Activated CD8-positive, alpha-beta T cell treated with anti-CD3 and anti-CD28 coated beads for 36 hours (primary cell): Measurements from ENCODE around the gene PSPH. TPM values are rescaled to one million over a fixed set of nuclear protein-coding genes. Genes with fewer than 3 reads are reported as not detected.

Experiments used
- ATAC-seq: fragments of 200-7000 bp; cut with Tn5 transposase; one replicate; pipeline ENCODE4 v1.10.0; 2021; ENCODE audit warnings: mild to moderate bottlenecking, moderate library complexity
- CTCF ChIA-PET: fragments of 350-600 bp; sonication (Branson Sonifier 250); formaldehyde crosslinking; loops from one replicate; lab custom pipeline; 2021; ENCODE audit warnings: antibody characterized with exemption; lab: Charles Lee
- POLR2A ChIA-PET: fragments of 350-600 bp; sonication (Branson Sonifier 250); formaldehyde crosslinking; loops from one replicate; lab custom pipeline; 2021; ENCODE audit warnings: antibody characterized with exemption; lab: Charles Lee
- DNase-seq: peaks from one replicate; pipeline ENCODE4 v3.0.0-alpha.2; 2020
- H3K27ac Mint-ChIP-seq: one replicate; pipeline ENCODE4 v1.8.0; 2021; ENCODE audit warnings: mild to moderate bottlenecking, mixed read lengths
- H3K27me3 Mint-ChIP-seq: one replicate; pipeline ENCODE4 v1.8.0; 2021; ENCODE audit warnings: mixed read lengths
- H3K36me3 Mint-ChIP-seq: one replicate; pipeline ENCODE4 v1.8.0; 2021; ENCODE audit warnings: low read depth, mixed read lengths
- H3K4me1 Mint-ChIP-seq: one replicate; pipeline ENCODE4 v1.8.0; 2021; ENCODE audit warnings: low read depth, mixed read lengths
- H3K4me3 Mint-ChIP-seq: one replicate; pipeline ENCODE4 v1.8.0; 2021; ENCODE audit warnings: mild to moderate bottlenecking, moderate library complexity, mixed read lengths
- H3K9me3 Mint-ChIP-seq: one replicate; pipeline ENCODE4 v1.8.0; 2021; ENCODE audit warnings: mixed read lengths
- CTCF ChIP-seq: fragments of 200-600 bp; IDR thresholded peaks from one replicate; pipeline ENCODE4 v1.8.0; 2022; ENCODE audit warnings: antibody characterized with exemption, mild to moderate bottlenecking
- intact Hi-C: fragments of 100-400 bp; cut with micrococcal nuclease; formaldehyde crosslinking; loops from one replicate; pipeline ENCODE4 v1.10.0; 2022
- total RNA-seq, 2 experiments: library from RNA; stranded (reverse); gene quantifications; one replicate each; pipeline ENCODE4 v1.2.3, GENCODE V29; 2021

Gene PSPH
- total RNA-seq, 2 experiments from 2014 or later = 31.2 to 33.8 TPM

- ChIA-PET CTCF (interaction anchor here (0.9 to 1.0 kb wide), 2 partner anchors 19 to 91 kb away, joined by 3 to 4 read pairs; partner anchors contain the start of gene NIPSNAP2), POLR2A (no interaction called here)
- H3K4me3 Mint-ChIP-seq = no peak overlapping the region
- H3K27ac Mint-ChIP-seq = no peak overlapping the region
- H3K9me3 Mint-ChIP-seq = no peaks in the 10 kb centered on the region
- DNase-seq (no peak), ATAC-seq (no peak)
- TF ChIP-seq CTCF = no peak
- no peaks in the 10 kb centered on the region for H3K27me3 Mint-ChIP-seq
- intact Hi-C loops = no loop called here
- peaks cover 32% of the 10 kb centered on the region for H3K36me3 Mint-ChIP-seq
- no peaks in the 10 kb centered on the region for H3K4me1 Mint-ChIP-seq
Measured at GRCh38 chr7:55983537-55983936, 67.7 kb downstream of the PSPH start.

DNA sequence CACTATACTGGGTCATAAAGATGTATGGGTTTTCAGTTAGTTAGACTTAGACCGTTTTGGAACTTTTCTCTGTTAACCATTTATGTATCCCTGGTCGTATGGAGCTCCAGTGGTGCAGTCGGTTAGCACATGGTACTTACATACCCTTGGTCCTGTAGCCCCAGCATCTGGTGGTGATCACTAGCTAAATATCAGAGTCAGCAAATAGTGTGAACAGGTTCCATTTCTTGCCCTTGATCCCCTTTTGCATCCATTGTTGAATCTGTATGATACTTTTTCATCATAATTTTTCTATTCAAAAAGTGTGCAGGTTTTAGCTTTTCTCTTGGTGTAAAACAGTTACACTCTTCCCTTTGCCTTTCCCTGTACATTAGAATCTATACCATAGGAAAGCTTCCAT is 71.0 kb downstream of the PSPH start:
- no peak for DNase-seq
- Mint-ChIP-seq H3K9me3 (no peaks in the 10 kb centered on the region), H3K36me3 (peaks cover 28% of the 10 kb centered on the region), H3K27ac (no peak overlapping the region), H3K4me1 (peaks cover 4% of the 10 kb centered on the region), H3K4me3 (no peak overlapping the region), H3K27me3 (no peaks in the 10 kb centered on the region)
- no peak for TF ChIP-seq CTCF
- ChIA-PET CTCF (interaction anchor here (0.9 to 1.6 kb wide), 2 partner anchors 16 to 339 kb away, joined by 4 read pairs; no protein-coding TSS in a partner anchor), POLR2A (interaction anchor here (0.6 to 0.8 kb wide), 2 partner anchors 9 to 474 kb away, joined by 3 to 4 read pairs; no protein-coding TSS in a partner anchor)
- intact Hi-C loops = no loop called here
- ATAC-seq = no peak

DNA sequence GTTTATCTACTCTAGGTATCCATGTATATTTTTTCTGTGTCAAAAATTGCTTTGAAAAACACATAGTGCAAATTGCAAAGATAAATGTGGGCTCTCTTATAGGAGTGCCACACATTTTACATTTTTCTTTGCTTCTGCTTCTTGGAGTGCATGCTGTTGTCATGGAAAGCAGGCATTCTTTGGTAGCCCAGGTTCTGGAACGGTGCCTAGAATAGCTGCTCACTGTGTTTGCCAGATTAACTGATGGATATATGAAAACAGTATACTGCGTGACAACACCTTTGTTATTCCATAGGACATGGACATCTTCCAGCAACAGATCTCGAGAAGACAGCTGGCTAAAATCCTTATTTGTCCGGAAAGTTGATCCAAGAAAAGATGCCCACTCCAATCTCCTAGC is 73.4 kb downstream of the PSPH start:
- Mint-ChIP-seq H3K9me3 (no peaks in the 10 kb centered on the region), H3K4me3 (no peak overlapping the region), H3K36me3 (peaks cover 26% of the 10 kb centered on the region), H3K27ac (no peak overlapping the region), H3K4me1 (peaks cover 8% of the 10 kb centered on the region), H3K27me3 (no peaks in the 10 kb centered on the region)
- DNase-seq = no peak
- ChIA-PET CTCF (interaction anchor here (0.9 to 1.5 kb wide), 3 partner anchors 11 to 336 kb away, joined by 3 to 5 read pairs (median 4); no protein-coding TSS in a partner anchor), POLR2A (no interaction called here)
- no peak for TF ChIP-seq CTCF
- intact Hi-C loops = no loop called here
- ATAC-seq = no peak

DNA sequence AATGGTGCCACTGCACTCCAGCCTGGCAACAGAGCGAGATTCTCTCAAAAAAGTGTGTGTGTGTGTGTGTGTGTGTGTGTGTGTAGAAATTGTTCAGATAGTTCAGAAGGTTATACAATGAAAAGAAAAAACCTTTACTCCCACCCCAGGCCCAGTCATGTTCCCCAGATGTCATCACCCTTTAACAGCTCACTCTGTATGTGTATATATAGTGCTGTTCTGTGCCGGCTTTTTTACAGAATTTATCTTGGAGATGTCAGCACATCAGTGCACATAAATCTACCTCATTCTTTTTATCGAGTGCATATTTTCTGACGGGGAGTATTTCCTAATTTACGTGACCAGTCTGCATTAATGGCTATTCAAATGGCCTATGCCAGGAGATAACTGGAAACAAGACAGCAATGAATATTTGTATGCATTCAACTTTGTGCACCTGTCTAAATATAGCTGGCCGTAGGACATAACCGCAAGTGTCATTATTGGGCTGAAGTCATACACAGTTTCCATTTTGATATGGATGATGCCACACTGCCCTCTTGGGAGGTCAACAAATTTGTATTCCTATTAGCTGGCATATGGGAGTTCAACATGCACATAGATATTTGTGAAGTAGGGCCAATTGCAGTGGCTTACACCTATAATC is 75.1 kb downstream of the PSPH start:
- Mint-ChIP-seq H3K9me3 (no peaks in the 10 kb centered on the region), H3K27ac (no peak overlapping the region), H3K36me3 (peaks cover 24% of the 10 kb centered on the region), H3K4me1 (peaks cover 11% of the 10 kb centered on the region), H3K27me3 (no peaks in the 10 kb centered on the region), H3K4me3 (no peak overlapping the region)
- no peak for ATAC-seq
- intact Hi-C loops = no loop called here
- POLR2A ChIA-PET = interaction anchor here (0.6 kb wide), 1 partner anchor 46 kb away, joined by 3 read pairs; no protein-coding TSS in a partner anchor
- DNase-seq = no peak
- no peak for TF ChIP-seq CTCF
- CTCF ChIA-PET = interaction anchor here (1.2 kb wide), 1 partner anchor 12 kb away, joined by 4 read pairs; the partner anchor contains the start of gene NIPSNAP2

- ChIA-PET CTCF (interaction anchor here (0.6 kb wide), 1 partner anchor 13 kb away, joined by 3 read pairs; no protein-coding TSS in a partner anchor), POLR2A (no interaction called here)
- no peak for TF ChIP-seq CTCF
- Mint-ChIP-seq H3K27ac (no peak overlapping the region), H3K4me3 (no peak overlapping the region), H3K27me3 (no peaks in the 10 kb centered on the region), H3K4me1 (peaks cover 27% of the 10 kb centered on the region), H3K36me3 (peaks cover 19% of the 10 kb centered on the region), H3K9me3 (no peaks in the 10 kb centered on the region)
- ATAC-seq (no peak), DNase-seq (no peak)
- intact Hi-C loops = no loop called here
Measured at GRCh38 chr7:55973747-55974250, 77.4 kb downstream of the PSPH start.
